ENCODE measurements around the gene WDR37. TPM values are rescaled to one million over a fixed set of nuclear protein-coding genes. Genes with fewer than 3 reads are reported as not detected.
A peak's percentile ranks its signal among the peaks of the same experiment; 100 is the strongest.

Gene WDR37
- polyA plus RNA-seq, 1 donor (not counting 4 experiments of a cell fraction or from before 2014, with no cell fraction given), result 16.0 TPM

- H2AFZ ChIP-seq (ENCODE audit: control insufficient read depth, low read length), result peak within 1 kb of the TSS; percentile 17
- H4K20me1 ChIP-seq (ENCODE audit: control insufficient read depth, extremely low read depth, insufficient read depth, low read length), result peaks cover 25% of the 10 kb centered on the region
- TF ChIP-seq EZH2 (IDR thresholded peaks at IDR 0.05; ENCODE audit: low read length), result no peak
- no peak for TF ChIP-seq CTCF (optimal IDR thresholded peaks at IDR 0.05 in 1 of 3, IDR thresholded peaks at IDR 0.05 in 1 of 3, conservative IDR thresholded peaks at IDR 0.05 in 1 of 3; ENCODE audit: extremely low read depth in 1 of 3, insufficient read depth in 2 of 3, low read length in 3 of 3)
- DNase-seq (ENCODE audit: low read depth, low spot score) (peak; percentile 88), FAIRE-seq (no peak)
- H3K4me2 ChIP-seq (ENCODE audit: control insufficient read depth, extremely low read depth, insufficient read depth, low read depth, low read length), result peak within 1 kb of the TSS; percentile 87
- H3K27me3 ChIP-seq (ENCODE audit: control insufficient read depth, extremely low read depth, insufficient read depth, low read length), result no peaks in the 10 kb centered on the region
- peaks cover 10 to 15% of the 10 kb centered on the region in 2 experiments for H3K36me3 ChIP-seq (ENCODE audit: control insufficient read depth in 2 of 2, extremely low read depth in 1 of 2, insufficient read depth in 2 of 2, low read length in 2 of 2)
- H3K4me1 ChIP-seq (ENCODE audit: control insufficient read depth, extremely low read depth, insufficient read depth, low read length), result peaks cover 35% of the 10 kb centered on the region
- H3K4me3 ChIP-seq (ENCODE audit: control insufficient read depth in 2 of 3, extremely low read depth in 1 of 3, insufficient read depth in 2 of 3, low read depth in 1 of 3, low read length in 3 of 3), result peak within 1 kb of the TSS; percentile 91 to 96 (median 94)
- H3K9me3 ChIP-seq (ENCODE audit: control insufficient read depth, low read depth, low read length), result no peaks in the 10 kb centered on the region
- H3K79me2 ChIP-seq (ENCODE audit: control insufficient read depth, insufficient read depth, low read length), result peaks cover 75% of the 10 kb centered on the region
- no peaks in the 10 kb centered on the region for H3K9me1 ChIP-seq (ENCODE audit: control insufficient read depth, extremely low read depth, insufficient read depth, low read length)
- dilution Hi-C loops (cut with MboI; ENCODE audit: extremely low pct_ligation_motif_present, low sequenced_read_pairs), result no loop called here
- H3K9ac ChIP-seq (ENCODE audit: control insufficient read depth, extremely low read depth, insufficient read depth, low read length), result peak within 1 kb of the TSS; percentile 93
- H3K27ac ChIP-seq (ENCODE audit: control insufficient read depth, insufficient read depth, low read length), result peak within 1 kb of the TSS; percentile 95
Observed at GRCh38 chr10:1048732-1049424, 7.3 kb upstream of the WDR37 start, which contains the start of gene IDI1. TSS of gene IDI1 (minus strand) at chr10:1049119. CDS start at chr10:1049003, 116 bp downstream.

- peak overlapping the region; percentile 72 for H3K4me2 ChIP-seq (ENCODE audit: control insufficient read depth, extremely low read depth, insufficient read depth, low read depth, low read length)
- FAIRE-seq (no peak), DNase-seq (ENCODE audit: low read depth, low spot score) (no peak)
- no peaks in the 10 kb centered on the region for H3K9me3 ChIP-seq (ENCODE audit: control insufficient read depth, low read depth, low read length)
- H3K9me1 ChIP-seq (ENCODE audit: control insufficient read depth, extremely low read depth, insufficient read depth, low read length), result no peaks in the 10 kb centered on the region
- H3K9ac ChIP-seq (ENCODE audit: control insufficient read depth, extremely low read depth, insufficient read depth, low read length), result peak overlapping the region; percentile 93
- dilution Hi-C loops (cut with MboI; ENCODE audit: extremely low pct_ligation_motif_present, low sequenced_read_pairs), result no loop called here
- peaks cover 75% of the 10 kb centered on the region for H3K79me2 ChIP-seq (ENCODE audit: control insufficient read depth, insufficient read depth, low read length)
- H4K20me1 ChIP-seq (ENCODE audit: control insufficient read depth, extremely low read depth, insufficient read depth, low read length), result peaks cover 20% of the 10 kb centered on the region
- peak overlapping the region; percentile 95 for H3K27ac ChIP-seq (ENCODE audit: control insufficient read depth, insufficient read depth, low read length)
- H2AFZ ChIP-seq (ENCODE audit: control insufficient read depth, low read length), result peak overlapping the region; percentile 17
- peak overlapping the region; percentile 90 to 96 (median 94) for H3K4me3 ChIP-seq (ENCODE audit: control insufficient read depth in 2 of 3, extremely low read depth in 1 of 3, insufficient read depth in 2 of 3, low read depth in 1 of 3, low read length in 3 of 3)
- H3K27me3 ChIP-seq (ENCODE audit: control insufficient read depth, extremely low read depth, insufficient read depth, low read length), result no peaks in the 10 kb centered on the region
- H3K4me1 ChIP-seq (ENCODE audit: control insufficient read depth, extremely low read depth, insufficient read depth, low read length), result peaks cover 41% of the 10 kb centered on the region
- TF ChIP-seq CTCF (optimal IDR thresholded peaks at IDR 0.05 in 1 of 3, IDR thresholded peaks at IDR 0.05 in 1 of 3, conservative IDR thresholded peaks at IDR 0.05 in 1 of 3; ENCODE audit: extremely low read depth in 1 of 3, insufficient read depth in 2 of 3, low read length in 3 of 3) (no peak), EZH2 (IDR thresholded peaks at IDR 0.05; ENCODE audit: low read length) (no peak)
- H3K36me3 ChIP-seq (ENCODE audit: control insufficient read depth in 2 of 2, extremely low read depth in 1 of 2, insufficient read depth in 2 of 2, low read length in 2 of 2), result peaks cover 5 to 10% of the 10 kb centered on the region in 2 experiments
Observed at GRCh38 chr10:1049425-1049958, 6.7 kb upstream of the WDR37 start.
